Activated naive CD4-positive, alpha-beta T cell treated with anti-CD3 and anti-CD28 coated beads, Interleukin-2, amount 10 ng/mL, durations not matched to agents 7 days and 5 days (primary cell): ENCODE measurements around the gene RNF207.

ENCODE experiments used
- CTCF ChIA-PET: fragments of 350-600 bp; sonication (Branson Sonifier 250); formaldehyde crosslinking; loops from one replicate; lab custom pipeline; 2021; ENCODE audit warnings: antibody characterized with exemption; lab: Charles Lee
- DNase-seq: peaks from one replicate; pipeline ENCODE4 v3.0.0-alpha.2; 2020
- H3K27ac Mint-ChIP-seq: one replicate; pipeline ENCODE4 v1.8.0; 2021; ENCODE audit warnings: mild to moderate bottlenecking, moderate library complexity, mixed read lengths
- H3K27me3 Mint-ChIP-seq: one replicate; pipeline ENCODE4 v1.8.0; 2021; ENCODE audit warnings: mild to moderate bottlenecking, mixed read lengths
- H3K36me3 Mint-ChIP-seq: one replicate; pipeline ENCODE4 v1.8.0; 2021; ENCODE audit warnings: mixed read lengths
- H3K4me1 Mint-ChIP-seq: one replicate; pipeline ENCODE4 v1.8.0; 2021; ENCODE audit warnings: mixed read lengths
- H3K4me3 Mint-ChIP-seq: one replicate; pipeline ENCODE4 v1.8.0; 2021; ENCODE audit warnings: mild to moderate bottlenecking, moderate library complexity, mixed read lengths
- H3K9me3 Mint-ChIP-seq: one replicate; pipeline ENCODE4 v1.8.0; 2021; ENCODE audit warnings: mixed read lengths

Gene RNF207

DNA sequence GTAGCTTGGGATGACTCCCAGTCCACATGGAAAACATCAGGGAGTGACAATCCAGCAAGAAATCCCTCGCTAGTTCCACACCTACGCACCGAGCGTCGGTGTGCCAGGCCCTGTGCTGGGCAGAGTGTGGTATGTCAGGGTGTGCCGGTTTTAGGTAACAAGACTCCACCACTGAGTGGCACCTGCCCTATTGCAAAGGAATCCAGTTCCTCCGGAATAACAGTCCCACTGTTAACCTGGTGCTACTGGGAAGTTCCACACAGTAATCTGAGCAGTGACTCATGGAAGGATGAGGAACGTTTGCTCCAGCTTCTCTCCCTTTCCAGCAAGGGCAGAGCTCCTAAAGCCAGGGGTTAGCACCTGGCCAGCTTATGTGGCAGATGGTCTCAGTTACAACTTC, 14.3 kb downstream of the RNF207 start:
- no peak overlapping the region for H3K27ac Mint-ChIP-seq
- H3K36me3 Mint-ChIP-seq, result peaks cover 32% of the 10 kb centered on the region
- no peaks in the 10 kb centered on the region for H3K4me1 Mint-ChIP-seq
- peaks cover 19% of the 10 kb centered on the region for H3K27me3 Mint-ChIP-seq
- H3K4me3 Mint-ChIP-seq, result no peak overlapping the region
- no peak for DNase-seq
- no peaks in the 10 kb centered on the region for H3K9me3 Mint-ChIP-seq
- CTCF ChIA-PET, result interaction anchor here (1.0 to 2.2 kb wide), 3 partner anchors 12 to 15 kb away, joined by 3 to 6 read pairs (median 3); no protein-coding TSS in a partner anchor

DNA sequence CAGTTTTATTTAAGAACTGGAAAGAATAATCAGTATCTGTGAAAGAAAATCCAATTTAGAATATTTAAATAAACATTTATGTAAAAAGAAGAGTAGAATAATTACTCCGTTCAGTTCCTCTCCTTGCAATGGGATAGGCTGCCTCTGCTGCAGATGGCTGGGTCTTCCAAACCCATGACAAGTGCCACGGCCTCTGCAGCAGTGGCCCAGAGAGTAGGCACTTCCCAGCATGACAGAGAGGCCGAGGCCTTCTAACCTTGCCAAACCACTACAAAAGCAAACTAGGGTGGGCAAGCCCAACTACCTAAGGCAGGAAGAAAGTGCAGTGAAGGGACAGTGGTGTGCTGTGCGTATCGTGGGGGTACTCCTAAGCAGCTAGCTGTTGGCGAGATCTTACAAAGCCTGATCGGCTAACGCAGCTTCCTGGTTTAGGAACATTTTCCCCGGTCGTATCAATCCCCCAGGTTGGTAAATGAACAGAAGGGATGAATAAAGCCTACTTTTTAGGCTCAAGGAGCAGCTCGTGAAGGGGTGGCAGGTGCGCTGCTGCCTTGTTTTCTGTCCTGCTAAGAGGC, 15.4 kb downstream of the RNF207 start:
- no peak overlapping the region for H3K4me3 Mint-ChIP-seq
- H3K9me3 Mint-ChIP-seq, result no peaks in the 10 kb centered on the region
- no peak for DNase-seq
- CTCF ChIA-PET, result interaction anchor here (1.0 to 1.5 kb wide), 2 partner anchors 16 kb away, joined by 3 read pairs; no protein-coding TSS in a partner anchor
- peaks cover 41% of the 10 kb centered on the region for H3K36me3 Mint-ChIP-seq
- no peaks in the 10 kb centered on the region for H3K4me1 Mint-ChIP-seq
- peaks cover 10% of the 10 kb centered on the region for H3K27me3 Mint-ChIP-seq
- no peak overlapping the region for H3K27ac Mint-ChIP-seq

DNA sequence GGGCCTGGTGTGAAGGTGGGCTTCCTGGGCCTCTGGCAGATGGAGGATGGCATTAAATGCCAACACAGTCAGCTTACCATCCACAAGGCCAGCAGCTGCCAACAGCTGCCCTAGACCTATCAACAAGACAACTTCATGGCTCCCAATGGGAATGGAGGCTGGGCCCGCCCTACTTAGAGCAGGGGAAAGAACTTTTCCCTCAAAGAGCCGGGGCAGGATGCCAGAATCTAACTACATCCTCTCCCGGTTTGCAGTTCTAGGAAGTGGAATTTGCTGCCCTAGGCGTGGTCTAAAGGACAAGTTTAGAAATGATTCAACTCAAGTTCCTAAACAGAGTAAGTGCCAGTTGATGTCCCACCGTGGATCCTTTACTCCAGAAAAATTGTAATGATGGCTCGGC, 16.7 kb downstream of the RNF207 start:
- no peak overlapping the region for H3K4me3 Mint-ChIP-seq
- peaks cover 49% of the 10 kb centered on the region for H3K36me3 Mint-ChIP-seq
- no peak for DNase-seq
- no peaks in the 10 kb centered on the region for H3K9me3 Mint-ChIP-seq
- CTCF ChIA-PET, result interaction anchor here (1.0 to 1.5 kb wide), 2 partner anchors 9 to 15 kb away, joined by 3 read pairs; no protein-coding TSS in a partner anchor
- H3K27me3 Mint-ChIP-seq, result peaks cover 5% of the 10 kb centered on the region
- no peak overlapping the region for H3K27ac Mint-ChIP-seq
- no peaks in the 10 kb centered on the region for H3K4me1 Mint-ChIP-seq

DNA sequence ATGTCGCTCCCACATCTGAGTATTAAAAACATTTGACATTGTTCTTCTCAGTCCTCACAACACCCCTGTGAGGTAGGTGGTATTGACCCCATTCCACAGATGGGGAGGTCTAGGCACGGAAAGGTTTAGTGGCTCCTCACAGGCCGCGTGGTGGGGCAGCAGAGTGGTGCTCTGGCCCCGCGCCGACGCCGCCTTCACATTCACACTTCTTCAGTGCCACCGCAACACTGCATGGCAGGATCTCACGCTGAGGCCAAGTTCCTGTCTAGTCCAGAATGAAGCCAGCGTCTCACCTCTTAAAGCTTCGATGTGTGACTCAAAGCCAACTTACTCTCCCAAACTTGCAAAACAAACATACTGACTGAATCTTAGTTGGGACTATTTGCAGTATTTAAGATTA, 17.7 kb downstream of the RNF207 start:
- H3K27me3 Mint-ChIP-seq, result no peaks in the 10 kb centered on the region
- H3K36me3 Mint-ChIP-seq, result peaks cover 49% of the 10 kb centered on the region
- H3K27ac Mint-ChIP-seq, result no peak overlapping the region
- H3K4me1 Mint-ChIP-seq, result no peaks in the 10 kb centered on the region
- CTCF ChIA-PET, result interaction anchor here (1.0 to 1.1 kb wide), 2 partner anchors 10 to 23 kb away, joined by 3 read pairs; no protein-coding TSS in a partner anchor
- H3K9me3 Mint-ChIP-seq, result no peaks in the 10 kb centered on the region
- no peak overlapping the region for H3K4me3 Mint-ChIP-seq
- no peak for DNase-seq

DNA sequence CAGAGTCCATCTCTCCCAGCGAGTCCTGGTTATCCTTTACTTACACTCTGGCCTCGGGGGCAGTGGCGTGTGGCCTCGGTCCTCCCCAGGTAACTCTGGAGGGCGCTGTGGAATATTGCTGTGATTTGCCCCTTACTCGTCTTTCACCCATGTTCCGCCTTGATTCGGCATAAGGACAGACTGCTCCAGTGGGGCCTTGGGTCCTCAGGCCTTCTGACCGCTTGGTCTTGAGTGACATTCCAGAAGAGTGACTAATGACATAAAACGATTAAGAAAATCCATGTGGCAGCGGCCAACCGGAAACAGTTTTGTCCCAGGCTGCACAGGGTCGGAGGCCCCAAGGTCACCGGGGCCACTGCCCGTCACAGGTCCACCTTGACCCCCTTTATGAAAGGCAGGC, 18.8 kb downstream of the RNF207 start:
- peaks cover 50% of the 10 kb centered on the region for H3K36me3 Mint-ChIP-seq
- no peak overlapping the region for H3K27ac Mint-ChIP-seq
- no peak overlapping the region for H3K4me3 Mint-ChIP-seq
- CTCF ChIA-PET, result no interaction called here
- H3K27me3 Mint-ChIP-seq, result no peaks in the 10 kb centered on the region
- DNase-seq, result no peak
- H3K9me3 Mint-ChIP-seq, result no peaks in the 10 kb centered on the region
- H3K4me1 Mint-ChIP-seq, result no peaks in the 10 kb centered on the region

DNA sequence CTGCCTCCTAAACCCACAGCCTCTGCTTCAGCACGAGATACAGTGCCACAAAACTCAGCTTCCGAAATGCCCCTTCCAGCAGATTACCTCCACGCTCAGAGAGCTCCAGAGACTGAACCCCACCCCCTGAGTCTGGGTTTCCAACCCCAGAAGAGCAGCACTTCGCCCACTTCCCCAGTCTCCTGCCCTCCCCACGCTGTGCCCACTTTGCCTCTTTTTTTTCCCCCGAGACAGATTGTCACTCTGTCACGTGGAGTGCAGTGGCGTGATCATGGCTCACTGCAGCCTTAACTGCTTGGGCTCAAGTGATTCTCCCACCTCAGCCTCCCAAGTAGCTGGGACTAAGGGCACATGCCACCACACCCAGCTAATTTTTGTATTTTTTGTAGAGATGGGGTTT, 19.7 kb downstream of the RNF207 start:
- no peak for DNase-seq
- CTCF ChIA-PET, result interaction anchor here (1.4 kb wide), 1 partner anchor 18 kb away, joined by 6 read pairs; no protein-coding TSS in a partner anchor
- peaks cover 46% of the 10 kb centered on the region for H3K36me3 Mint-ChIP-seq
- H3K4me1 Mint-ChIP-seq, result no peaks in the 10 kb centered on the region
- no peak overlapping the region for H3K4me3 Mint-ChIP-seq
- H3K9me3 Mint-ChIP-seq, result no peaks in the 10 kb centered on the region
- H3K27ac Mint-ChIP-seq, result no peak overlapping the region
- H3K27me3 Mint-ChIP-seq, result no peaks in the 10 kb centered on the region

DNA sequence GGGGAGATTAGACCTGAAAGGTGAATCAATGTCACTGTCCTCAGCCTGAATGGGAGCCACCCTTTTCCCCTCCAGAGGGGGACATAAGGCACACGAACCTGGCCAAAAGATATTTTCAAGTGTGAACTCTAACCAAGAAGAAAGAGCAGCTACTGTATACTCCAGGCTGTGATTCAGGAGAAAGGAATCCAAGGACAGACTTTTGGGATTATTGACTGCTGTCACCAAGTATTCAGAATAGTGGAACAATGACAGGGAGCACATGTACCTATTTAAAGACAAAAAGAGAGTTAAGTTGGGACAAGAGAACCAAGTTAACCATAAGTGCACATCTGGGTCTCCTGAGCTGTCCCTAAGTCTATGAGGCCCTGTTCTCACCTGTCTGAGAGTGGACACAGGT, 27.5 kb downstream of the RNF207 start:
- H3K27me3 Mint-ChIP-seq, result peaks cover 9% of the 10 kb centered on the region
- peaks cover 30% of the 10 kb centered on the region for H3K4me1 Mint-ChIP-seq
- CTCF ChIA-PET, result no interaction called here
- peak overlapping the region; percentile 91 for H3K4me3 Mint-ChIP-seq
- no peak for DNase-seq
- H3K27ac Mint-ChIP-seq, result no peak overlapping the region
- H3K9me3 Mint-ChIP-seq, result no peaks in the 10 kb centered on the region
- H3K36me3 Mint-ChIP-seq, result peaks cover 23% of the 10 kb centered on the region

DNA sequence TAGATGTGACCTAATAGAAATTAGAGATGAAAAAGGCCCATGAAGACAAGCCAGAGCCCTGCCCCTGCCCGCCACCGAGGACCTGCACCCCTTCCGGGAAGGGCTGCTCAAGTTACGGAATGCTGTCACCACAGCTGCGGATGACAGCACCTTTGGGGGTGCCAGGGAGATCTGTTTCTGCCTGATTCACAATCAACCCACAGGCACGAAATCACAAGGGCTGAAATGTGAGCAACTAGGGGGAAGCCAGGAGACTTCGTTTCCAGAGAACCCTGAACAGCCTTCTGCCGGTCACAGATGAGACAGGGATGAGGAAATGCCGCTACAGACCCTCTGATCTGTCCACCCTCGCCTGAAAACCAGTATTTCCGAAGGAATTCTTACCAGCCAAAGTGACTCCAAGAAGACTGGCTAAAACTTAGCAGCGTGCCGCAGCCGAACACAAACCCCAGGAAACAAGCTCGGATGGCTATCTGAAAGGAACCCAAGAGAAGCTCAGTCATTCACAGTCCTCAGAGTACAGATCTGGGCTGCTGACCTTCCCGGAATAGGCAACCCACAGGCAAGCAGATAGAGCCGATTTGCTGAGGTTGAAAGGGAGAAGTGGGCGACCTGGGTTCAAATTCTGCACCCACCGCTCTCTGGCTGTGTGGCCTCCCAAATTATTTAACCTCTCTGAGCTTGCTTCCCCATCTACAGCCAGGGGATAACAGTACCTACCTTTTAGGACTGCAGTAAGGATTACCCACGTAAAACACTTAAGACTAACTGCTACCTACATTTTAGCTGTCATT, 28.8 kb downstream of the RNF207 start:
- CTCF ChIA-PET, result interaction anchor here (0.9 to 1.0 kb wide), 2 partner anchors 28 to 30 kb away, joined by 4 read pairs; no protein-coding TSS in a partner anchor
- peaks cover 34% of the 10 kb centered on the region for H3K4me1 Mint-ChIP-seq
- H3K9me3 Mint-ChIP-seq, result no peaks in the 10 kb centered on the region
- peak overlapping the region; percentile 76 for H3K27ac Mint-ChIP-seq
- DNase-seq, result no peak
- peak overlapping the region; percentile 91 for H3K4me3 Mint-ChIP-seq
- H3K27me3 Mint-ChIP-seq, result peaks cover 22% of the 10 kb centered on the region
- peaks cover 22% of the 10 kb centered on the region for H3K36me3 Mint-ChIP-seq

DNA sequence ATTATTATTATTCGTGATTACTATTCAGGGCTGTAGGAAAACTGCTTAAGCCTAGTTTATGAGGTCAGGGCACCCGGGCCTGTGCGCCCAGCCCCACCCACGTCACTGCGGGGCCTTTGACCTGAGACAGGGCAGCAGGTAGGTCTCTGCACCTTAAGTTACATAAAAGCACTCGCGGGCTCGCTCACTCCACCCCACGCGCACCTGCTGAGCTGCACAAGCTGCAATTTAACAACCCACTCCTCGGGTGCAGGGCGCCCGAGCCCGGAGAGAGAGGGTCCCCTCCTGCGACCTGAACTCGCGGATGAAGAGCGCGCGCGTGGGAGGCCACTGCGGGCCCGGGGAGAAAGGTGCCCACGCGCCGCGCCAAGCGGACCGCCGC, 29.4 kb downstream of the RNF207 start:
- DNase-seq, result peak; percentile 36
- CTCF ChIA-PET, result interaction anchor here (0.9 to 1.0 kb wide), 2 partner anchors 29 to 30 kb away, joined by 4 read pairs; no protein-coding TSS in a partner anchor
- peak overlapping the region; percentile 91 for H3K4me3 Mint-ChIP-seq
- no peaks in the 10 kb centered on the region for H3K9me3 Mint-ChIP-seq
- H3K27me3 Mint-ChIP-seq, result peaks cover 28% of the 10 kb centered on the region
- peaks cover 20% of the 10 kb centered on the region for H3K36me3 Mint-ChIP-seq
- H3K4me1 Mint-ChIP-seq, result peaks cover 34% of the 10 kb centered on the region
- peak overlapping the region; percentile 76 for H3K27ac Mint-ChIP-seq

DNA sequence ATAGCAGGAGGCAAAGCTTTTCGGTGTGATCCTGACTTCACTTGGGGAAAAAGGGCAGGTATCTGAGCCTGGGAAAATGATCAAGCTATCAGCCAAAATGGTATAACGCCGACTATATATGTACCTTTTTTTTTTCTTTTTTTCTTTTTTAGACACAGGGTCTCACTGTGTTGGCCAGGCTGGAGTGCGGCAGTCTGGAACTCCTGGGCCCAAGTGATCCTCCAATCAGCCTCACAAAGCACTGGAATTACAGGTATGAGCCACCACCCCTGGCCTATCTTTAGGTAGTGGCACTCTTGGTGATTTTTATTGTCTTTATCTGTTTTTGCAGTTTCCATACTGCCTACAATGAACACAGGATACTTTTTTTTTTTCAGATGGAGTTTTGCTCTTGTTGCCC, 31.2 kb downstream of the RNF207 start:
- no peak for DNase-seq
- H3K9me3 Mint-ChIP-seq, result no peaks in the 10 kb centered on the region
- H3K27ac Mint-ChIP-seq, result peak overlapping the region; percentile 58
- CTCF ChIA-PET, result interaction anchor here (0.6 to 1.9 kb wide), 3 partner anchors 9 to 54 kb away, joined by 3 to 4 read pairs (median 3); no protein-coding TSS in a partner anchor
- H3K4me1 Mint-ChIP-seq, result peaks cover 39% of the 10 kb centered on the region
- peaks cover 15% of the 10 kb centered on the region for H3K36me3 Mint-ChIP-seq
- peak overlapping the region; percentile 56 for H3K4me3 Mint-ChIP-seq
- H3K27me3 Mint-ChIP-seq, result peaks cover 46% of the 10 kb centered on the region

DNA sequence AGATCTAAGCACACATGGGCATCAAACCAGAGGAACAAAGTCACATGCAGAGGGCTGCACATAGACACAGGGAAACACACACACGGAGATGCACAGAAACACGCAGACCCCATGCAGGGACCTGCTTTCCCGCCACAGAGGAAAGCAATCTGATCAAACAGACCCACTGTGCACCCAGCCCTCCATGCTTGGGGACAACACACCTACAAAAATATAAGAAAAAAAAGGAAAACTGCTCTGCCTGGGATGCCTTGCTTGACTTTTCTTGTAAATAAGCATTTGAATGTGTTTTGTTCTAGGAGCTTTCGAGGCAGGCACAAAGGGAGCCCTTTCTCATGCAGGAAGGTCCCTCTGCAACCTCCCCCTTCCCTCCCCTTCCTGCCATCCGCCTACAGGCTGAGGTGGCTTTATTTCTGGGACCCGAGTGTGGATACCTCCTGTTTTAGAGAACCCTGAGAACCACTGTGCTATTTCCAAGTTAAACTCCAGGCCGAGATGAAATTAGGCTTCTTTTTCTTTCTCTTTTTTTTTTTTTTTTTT, 33.4 kb downstream of the RNF207 start:
- H3K27ac Mint-ChIP-seq, result no peak overlapping the region

DNA sequence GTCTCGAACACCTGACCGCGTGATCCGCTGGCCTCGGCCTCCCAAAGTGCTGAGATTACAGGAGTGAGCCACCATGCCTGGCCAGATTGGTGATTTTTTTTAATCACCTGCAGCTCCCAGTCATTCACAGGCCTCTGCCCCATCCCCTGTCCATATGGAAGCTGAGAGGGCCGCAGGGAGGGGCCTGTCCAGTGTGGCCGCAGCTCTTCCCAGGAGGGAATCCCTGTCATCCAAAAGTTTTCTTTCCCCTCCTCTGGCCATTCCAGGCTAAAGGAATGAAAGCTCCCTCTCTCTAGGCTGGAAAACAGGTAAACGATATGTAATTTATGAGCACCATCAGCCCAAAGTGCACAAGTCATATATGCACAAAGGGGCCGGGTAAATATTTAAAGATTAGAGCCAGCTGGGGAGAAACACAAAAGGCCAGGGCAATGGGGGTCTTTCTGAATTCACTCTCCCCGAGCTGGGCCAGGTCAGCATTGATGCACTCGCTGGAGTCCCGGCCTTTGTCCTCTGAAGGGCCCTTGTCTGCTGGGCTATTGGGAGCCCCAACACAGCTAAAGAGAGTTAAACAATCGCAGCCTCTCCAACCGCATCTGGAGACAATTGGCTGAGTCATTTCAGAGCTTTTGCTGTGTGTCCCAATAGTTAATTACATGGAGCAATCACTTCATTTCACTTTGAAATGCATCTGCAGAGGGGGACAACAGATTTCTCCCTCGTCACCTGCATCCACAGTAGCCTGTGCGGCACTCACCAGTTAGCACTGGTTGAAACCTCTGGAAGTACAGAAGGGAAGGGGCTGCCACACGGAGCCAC, 34.2 kb downstream of the RNF207 start:
- Mint-ChIP-seq H3K9me3 (no peaks in the 10 kb centered on the region), H3K4me1 (peaks cover 17% of the 10 kb centered on the region), H3K4me3 (no peak overlapping the region), H3K27ac (no peak overlapping the region), H3K36me3 (no peaks in the 10 kb centered on the region), H3K27me3 (peaks cover 74% of the 10 kb centered on the region)
- CTCF ChIA-PET, result interaction anchor here (0.6 to 1.6 kb wide), 5 partner anchors 103 to 337 kb away, joined by 3 to 4 read pairs (median 3); no protein-coding TSS in a partner anchor
- no peak for DNase-seq

More for the DNA sequence above, 33.4 kb downstream of the RNF207 start:
- no peak for DNase-seq
- Mint-ChIP-seq H3K4me3 (no peak overlapping the region), H3K4me1 (peaks cover 22% of the 10 kb centered on the region), H3K36me3 (no peaks in the 10 kb centered on the region), H3K9me3 (no peaks in the 10 kb centered on the region), H3K27me3 (peaks cover 65% of the 10 kb centered on the region)
- CTCF ChIA-PET, result interaction anchor here (0.6 to 1.6 kb wide), 8 partner anchors 32 to 338 kb away, joined by 3 to 4 read pairs (median 3); no protein-coding TSS in a partner anchor

DNA sequence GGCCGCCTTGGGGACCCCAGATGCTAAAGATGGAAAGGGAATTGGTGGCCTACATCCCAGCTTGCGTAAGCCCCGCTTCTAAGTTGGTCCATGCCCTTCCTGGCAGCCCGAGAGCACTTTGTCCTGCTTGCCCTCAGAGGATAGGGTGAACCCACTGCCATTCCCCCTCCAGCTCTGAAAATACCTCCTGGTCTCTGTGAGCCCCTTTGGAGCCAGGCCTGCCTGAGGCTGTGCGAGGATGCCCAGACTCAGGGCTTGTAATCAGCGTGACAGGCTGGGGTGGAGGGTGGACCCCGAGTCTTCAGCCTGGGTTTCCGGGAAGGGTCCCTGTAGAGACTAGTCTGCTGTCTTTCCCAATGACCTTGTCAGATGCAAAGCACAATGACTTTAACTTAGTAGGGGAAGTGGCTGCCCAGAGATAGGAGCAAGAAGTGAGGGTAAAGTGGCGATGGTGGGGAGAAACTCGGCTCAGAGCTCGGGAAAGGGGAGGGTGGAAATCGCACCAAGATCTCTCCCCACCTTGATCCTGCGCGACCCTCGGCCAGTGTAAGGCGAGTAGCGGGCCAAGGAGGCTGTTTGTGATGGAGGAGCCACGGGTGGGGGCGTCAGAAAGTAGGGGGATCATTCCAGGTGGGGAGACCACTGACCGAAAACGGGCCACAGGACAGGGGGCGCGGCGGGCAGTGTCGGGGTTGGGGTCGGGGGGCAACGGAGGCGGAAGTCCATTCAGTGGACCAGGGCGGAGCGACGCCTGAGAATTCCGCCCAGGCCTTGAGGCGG, 35.4 kb downstream of the RNF207 start:
- Mint-ChIP-seq H3K36me3 (no peaks in the 10 kb centered on the region), H3K27me3 (peaks cover 85% of the 10 kb centered on the region), H3K4me1 (peaks cover 17% of the 10 kb centered on the region), H3K4me3 (no peak overlapping the region), H3K9me3 (no peaks in the 10 kb centered on the region), H3K27ac (no peak overlapping the region)
- CTCF ChIA-PET, result interaction anchor here (1.7 kb wide), 1 partner anchor 196 kb away, joined by 3 read pairs; no protein-coding TSS in a partner anchor
- no peak for DNase-seq
